SK-N-SH (cell line): Measurements from ENCODE around the gene AMPD2. TPM values are rescaled to one million over a fixed set of nuclear protein-coding genes. Genes with fewer than 3 reads are reported as not detected.

Experiments used
- CTCF ChIA-PET: fragments of 300-600, 350-600 bp; formaldehyde crosslinking; extraction: SDS; loops from one replicate; lab custom pipeline; 2021; lab: Yijun Ruan, JAX
- POLR2A ChIA-PET: fragments of 350-600 bp; sonication (Branson Sonifier 250); formaldehyde crosslinking; extraction: SDS; loops from one replicate; lab custom pipeline; 2020; ENCODE audit warnings: antibody characterized with exemption, inconsistent platforms; lab: Yijun Ruan, JAX
- DNase-seq: peaks from one replicate; pipeline ENCODE4 v3.0.0; 2012
- H2AFZ ChIP-seq: fragments of 200-600 bp; sonication (generic); 2 replicates; pipeline ENCODE4 v1.8.1; 2016; ENCODE audit warnings: antibody characterized with exemption, mild to moderate bottlenecking, low read depth
- H3F3A ChIP-seq: fragments of 200-600 bp; sonication (generic); replicated peaks from 2 replicates; pipeline ENCODE3; 2016; ENCODE audit warnings: antibody characterized with exemption, mild to moderate bottlenecking; ENCODE audit not compliant: insufficient read depth
- H3K27ac ChIP-seq, 2 experiments: fragments of 200-500 bp in 1 of 2; fragments of 200-600 bp in 1 of 2; sonication (Bioruptor generic) in 1 of 2; sonication (generic), shearing (Covaris generic) in 1 of 2; 2 replicates each; pipeline versions ENCODE4 v1.5.1 to v1.6.1; 2014 to 2016; ENCODE audit warnings: low read depth in 2 of 2, inconsistent platforms in 1 of 2, low read length in 1 of 2, mild to moderate bottlenecking in 1 of 2, mixed read lengths in 1 of 2
- H3K27me3 ChIP-seq: fragments of 200-600 bp; sonication (generic), shearing (Covaris generic); 2 replicates; pipeline ENCODE4 v1.6.1; 2016; ENCODE audit warnings: mixed run types; ENCODE audit not compliant: insufficient read depth
- H3K36me3 ChIP-seq, 2 experiments: fragments of 200-500 bp in 1 of 2; fragments of 200-600 bp in 1 of 2; sonication (Bioruptor generic) in 1 of 2; sonication (generic) in 1 of 2; replicated peaks in 1 of 2; 2 replicates each; pipeline versions ENCODE3 to v1.5.1; 2014 to 2016; ENCODE audit warnings: low read length in 1 of 2, mild to moderate bottlenecking in 1 of 2; ENCODE audit not compliant: insufficient read depth in 2 of 2, control insufficient read depth in 1 of 2
- H3K4me1 ChIP-seq, 2 experiments: fragments of 200-500 bp in 1 of 2; fragments of 200-600 bp in 1 of 2; sonication (Bioruptor generic) in 1 of 2; sonication (generic), shearing (Covaris generic) in 1 of 2; 2 replicates each; pipeline versions ENCODE4 v1.5.1 to v1.6.1; 2014 to 2016; ENCODE audit warnings: low read depth in 1 of 2, low read length in 1 of 2, mixed run types in 1 of 2; ENCODE audit not compliant: insufficient read depth in 2 of 2, control insufficient read depth in 1 of 2
- H3K4me2 ChIP-seq: fragments of 200-600 bp; sonication (generic), shearing (Covaris generic); 2 replicates; pipeline ENCODE4 v1.6.1; 2017; ENCODE audit warnings: mixed run types
- H3K4me3 ChIP-seq, 2 experiments: fragments of 200-500 bp in 1 of 2; fragments of 200-600 bp in 1 of 2; sonication (Bioruptor generic) in 1 of 2; sonication (generic), shearing (Covaris generic) in 1 of 2; 2 replicates each; pipeline versions ENCODE4 v1.5.1 to v1.8.1; 2014 to 2016; ENCODE audit warnings: low read depth in 2 of 2, inconsistent platforms in 1 of 2, low read length in 1 of 2, mild to moderate bottlenecking in 1 of 2, mixed read lengths in 1 of 2, moderate library complexity in 1 of 2
- H3K79me2 ChIP-seq: fragments of 200-600 bp; sonication (generic); 2 replicates; pipeline ENCODE4 v1.8.1; 2017; ENCODE audit warnings: mild to moderate bottlenecking; ENCODE audit not compliant: insufficient read depth
- H3K9ac ChIP-seq: fragments of 200-600 bp; sonication (generic); 2 replicates; pipeline ENCODE4 v1.6.1; 2017; ENCODE audit warnings: mixed run types
- H3K9me2 ChIP-seq: fragments of 200-600 bp; sonication (generic); 2 replicates; pipeline ENCODE4 v1.6.1; 2017; ENCODE audit warnings: mixed run types
- H3K9me3 ChIP-seq: fragments of 200-600 bp; sonication (generic); 2 replicates; pipeline ENCODE4 v1.6.1; 2017; ENCODE audit warnings: mixed run types, mild to moderate bottlenecking, moderate library complexity
- H4K20me1 ChIP-seq: fragments of 200-600 bp; sonication (generic); 2 replicates; pipeline ENCODE4 v1.6.1; 2017; ENCODE audit warnings: mild to moderate bottlenecking, mixed run types; ENCODE audit not compliant: insufficient read depth
- CHD2 ChIP-seq: fragments of 150-350 bp; IDR thresholded peaks from 2 replicates; pipeline ENCODE4 v1.6.1; 2018; ENCODE audit warnings: low read length; ENCODE audit not compliant: partially characterized antibody
- ELF1 ChIP-seq: IDR thresholded peaks from 2 replicates; pipeline ENCODE4 v1.4.0; 2012
- EZH2phosphoT487 ChIP-seq: fragments of 200-600 bp; sonication (generic); IDR thresholded peaks from 2 replicates; pipeline ENCODE4 v1.6.1; 2017; ENCODE audit warnings: low read depth, mixed run types, mild to moderate bottlenecking, antibody characterized with exemption, moderate library complexity, borderline replicate concordance
- FOSL2 ChIP-seq: IDR thresholded peaks from 2 replicates; pipeline ENCODE4 v1.4.0; 2012; ENCODE audit warnings: low read depth, mild to moderate bottlenecking, moderate library complexity, borderline replicate concordance
- FOXJ3 ChIP-seq: sonication (generic); formaldehyde crosslinking; IDR thresholded peaks from 2 replicates; pipeline ENCODE4 v1.5.1; 2020; ENCODE audit warnings: mild to moderate bottlenecking, missing genetic modification reagents
- FOXM1 ChIP-seq: IDR thresholded peaks from 2 replicates; pipeline ENCODE4 v1.4.0; 2012; ENCODE audit warnings: low read depth, mild to moderate bottlenecking
- GABPA ChIP-seq: IDR thresholded peaks from 2 replicates; pipeline ENCODE4 v1.4.0; 2012; ENCODE audit warnings: low read depth, mild to moderate bottlenecking
- GATA2 ChIP-seq: sonication (generic); formaldehyde crosslinking; IDR thresholded peaks from 2 replicates; pipeline ENCODE4 v1.5.0; 2020; ENCODE audit warnings: mild to moderate bottlenecking, missing genetic modification reagents
- JUND ChIP-seq: IDR thresholded peaks from 2 replicates; pipeline ENCODE4 v1.4.0; 2012
- MXI1 ChIP-seq: IDR thresholded peaks from 2 replicates; pipeline ENCODE4 v1.6.1; 2012; ENCODE audit warnings: mild to moderate bottlenecking, low read depth, low read length, improper control_type of control experiment
- NFIC ChIP-seq: IDR thresholded peaks from 2 replicates; pipeline ENCODE4 v1.4.0; 2012; ENCODE audit warnings: borderline replicate concordance
- NRF1 ChIP-seq: IDR thresholded peaks from 2 replicates; pipeline ENCODE4 v1.6.1; 2012; ENCODE audit warnings: low read depth, mild to moderate bottlenecking, low read length
- RAD21 ChIP-seq: IDR thresholded peaks from 2 replicates; pipeline ENCODE4 v1.6.1; 2012; ENCODE audit warnings: mild to moderate bottlenecking, low read length
- RCOR1 ChIP-seq: fragments of 150-350 bp; IDR thresholded peaks from 2 replicates; pipeline ENCODE4 v1.6.1; 2017; ENCODE audit warnings: antibody characterized with exemption, low read length
- RXRA ChIP-seq: IDR thresholded peaks from 2 replicates; pipeline ENCODE4 v1.4.0; 2012; ENCODE audit warnings: low read depth, mild to moderate bottlenecking, borderline replicate concordance
- SIN3A ChIP-seq: IDR thresholded peaks from 2 replicates; pipeline ENCODE4 v1.6.1; 2012; ENCODE audit warnings: low read depth, mild to moderate bottlenecking, low read length, moderate library complexity, borderline replicate concordance
- SMC3 ChIP-seq: IDR thresholded peaks from 2 replicates; pipeline ENCODE4 v1.6.1; 2012; ENCODE audit warnings: low read depth, low read length, improper control_type of control experiment
- TAF1 ChIP-seq: IDR thresholded peaks from 2 replicates; pipeline ENCODE4 v1.6.1; 2012; ENCODE audit warnings: low read depth, mild to moderate bottlenecking, low read length, moderate library complexity, borderline replicate concordance
- TCF12 ChIP-seq: IDR thresholded peaks from 2 replicates; pipeline ENCODE4 v1.4.0; 2012
- TEAD4 ChIP-seq: IDR thresholded peaks from 2 replicates; pipeline ENCODE4 v1.4.0; 2012; ENCODE audit warnings: mild to moderate bottlenecking, borderline replicate concordance; ENCODE audit not compliant: insufficient read depth
- YY1 ChIP-seq: IDR thresholded peaks from 2 replicates; pipeline ENCODE4 v1.4.0; 2012; ENCODE audit warnings: low read depth, mild to moderate bottlenecking
- WGBS: methylation state at CpG from one replicate; pipeline ENCODE4 v1.1.6; 2017; ENCODE audit warnings: low lambda C conversion rate; 5-methylcytosine and 5-hydroxymethylcytosine counted together
- polyA plus RNA-seq, 3 experiments: library from polyadenylated mRNA; depleted of rRNA; stranded (reverse); fragments of >200 nt; gene quantifications; 2 replicates each; pipeline ENCODE4 v1.2.3, GENCODE V29; 2012
- TF ChIP-seq, protein P1 (sequence below): fragments of 150-350 bp; IDR thresholded peaks from 2 replicates; pipeline ENCODE4 v1.6.1; 2017; ENCODE audit warnings: antibody characterized with exemption, low read length, low read depth, borderline replicate concordance
- TF ChIP-seq, protein P2 (sequence below): IDR thresholded peaks from 2 replicates; pipeline ENCODE4 v1.4.0; 2012; ENCODE audit warnings: low read depth
- TF ChIP-seq, protein P3 (sequence below): IDR thresholded peaks from 2 replicates; pipeline ENCODE4 v1.4.0; 2012; ENCODE audit warnings: low read depth, borderline replicate concordance
- TF ChIP-seq, protein P4 (sequence below): IDR thresholded peaks from 2 replicates; pipeline ENCODE4; 2012

AMPD2 gene
- polyA plus RNA-seq, 1 of the 3 experiments (the other 2 are of a cell fraction): 59.1 TPM

DNA sequence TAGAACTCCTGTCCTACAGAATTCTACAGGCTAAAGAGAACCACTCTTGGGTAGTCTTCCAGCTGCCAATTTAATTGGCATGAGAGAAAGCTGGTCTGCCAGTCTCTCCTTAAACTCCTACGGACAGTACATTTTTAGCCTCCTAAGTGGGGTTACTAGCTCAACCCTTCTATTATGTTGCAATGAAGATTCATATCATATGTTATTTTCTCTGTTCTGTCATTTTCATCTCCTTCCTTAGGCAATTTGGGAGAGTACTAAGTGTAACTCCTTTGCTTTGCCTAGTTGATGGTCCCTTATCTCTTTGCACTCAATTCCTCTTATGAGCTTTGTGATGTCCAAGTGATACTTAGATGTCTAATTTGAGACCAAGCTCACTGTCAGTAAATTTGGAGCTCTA, 14.3 kb upstream of the AMPD2 start:
- Histone ChIP-seq H3K4me1 (no peaks in the 10 kb centered on the region), H3K4me3 (no peak overlapping the region), H3K36me3 (peaks cover 7 to 33% of the 10 kb centered on the region in 2 experiments), H3K9me3 (no peaks in the 10 kb centered on the region), H3K79me2 (no peaks in the 10 kb centered on the region), H3K9me2 (no peaks in the 10 kb centered on the region), H3K27me3 (no peaks in the 10 kb centered on the region), H3K4me2 (no peak overlapping the region), H3K9ac (no peak overlapping the region), H3F3A (peaks cover 5% of the 10 kb centered on the region), H4K20me1 (no peaks in the 10 kb centered on the region), H3K27ac (no peak overlapping the region), H2AFZ (no peak overlapping the region)
- TF ChIP-seq SIN3A: no peak
- TF ChIP-seq, protein P1, sequence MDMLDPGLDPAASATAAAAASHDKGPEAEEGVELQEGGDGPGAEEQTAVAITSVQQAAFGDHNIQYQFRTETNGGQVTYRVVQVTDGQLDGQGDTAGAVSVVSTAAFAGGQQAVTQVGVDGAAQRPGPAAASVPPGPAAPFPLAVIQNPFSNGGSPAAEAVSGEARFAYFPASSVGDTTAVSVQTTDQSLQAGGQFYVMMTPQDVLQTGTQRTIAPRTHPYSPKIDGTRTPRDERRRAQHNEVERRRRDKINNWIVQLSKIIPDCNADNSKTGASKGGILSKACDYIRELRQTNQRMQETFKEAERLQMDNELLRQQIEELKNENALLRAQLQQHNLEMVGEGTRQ: no peak
- TF ChIP-seq FOXM1: no peak
- no peak for TF ChIP-seq SMC3
- no peak for TF ChIP-seq FOXJ3 (CRISPR knock-in tag)
- TF ChIP-seq, protein P2, sequence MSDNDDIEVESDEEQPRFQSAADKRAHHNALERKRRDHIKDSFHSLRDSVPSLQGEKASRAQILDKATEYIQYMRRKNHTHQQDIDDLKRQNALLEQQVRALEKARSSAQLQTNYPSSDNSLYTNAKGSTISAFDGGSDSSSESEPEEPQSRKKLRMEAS: no peak
- no peak for TF ChIP-seq FOSL2
- no peak for TF ChIP-seq GABPA
- TF ChIP-seq TAF1: no peak
- TF ChIP-seq YY1: no peak
- no peak for TF ChIP-seq JUND
- TF ChIP-seq ELF1: no peak
- no peak for TF ChIP-seq CHD2
- no peak for TF ChIP-seq MXI1
- no peak for TF ChIP-seq NRF1
- no peak for TF ChIP-seq RXRA
- CTCF ChIA-PET: interaction anchor here (1.1 to 2.0 kb wide), 5 partner anchors 14 to 73 kb away, joined by 3 to 8 read pairs (median 4); no protein-coding TSS in a partner anchor
- POLR2A ChIA-PET: interaction anchor here (1.2 kb wide), 1 partner anchor 15 kb away, joined by 3 read pairs; the partner anchor contains the start of genes AMPD2 and GNAT2
- DNase-seq: no peak
- WGBS: 95% methylated on average over 1 of the region's 1 CpG

DNA sequence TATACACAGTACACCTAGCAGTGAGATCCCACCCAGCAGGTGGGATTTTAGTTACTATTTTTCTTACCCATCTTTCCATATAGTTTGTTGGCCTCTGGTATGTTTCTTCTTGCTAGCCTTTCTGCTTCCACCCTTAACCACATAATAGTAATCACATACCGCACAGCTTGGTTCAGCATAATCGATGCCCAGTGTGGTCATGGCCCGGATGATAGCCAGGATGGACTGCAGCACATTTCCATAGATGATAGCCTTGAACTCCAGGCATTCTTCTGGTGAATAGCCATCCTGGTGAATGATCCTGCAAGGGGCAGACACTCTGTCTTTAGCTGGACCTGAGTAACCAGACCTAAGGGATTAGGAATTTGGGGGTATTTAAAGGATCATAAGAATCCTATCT, 9.8 kb upstream of the AMPD2 start:
- CTCF ChIA-PET: interaction anchor here (0.7 to 0.9 kb wide), 3 partner anchors 13 to 30 kb away, joined by 3 to 5 read pairs (median 5); no protein-coding TSS in a partner anchor
- H4K20me1 ChIP-seq: no peaks in the 10 kb centered on the region
- H3K27me3 ChIP-seq: no peaks in the 10 kb centered on the region
- H3K27ac ChIP-seq: no peak overlapping the region; a peak in 1 of 4 replicates
- no peak overlapping the region for H3K9ac ChIP-seq
- no peaks in the 10 kb centered on the region for H3K79me2 ChIP-seq
- no peak overlapping the region for H2AFZ ChIP-seq
- no peaks in the 10 kb centered on the region for H3K9me2 ChIP-seq
- DNase-seq: no peak
- H3F3A ChIP-seq: peaks cover 10% of the 10 kb centered on the region
- no peak overlapping the region for H3K4me2 ChIP-seq
- H3K4me1 ChIP-seq: peaks cover 0 to 5% of the 10 kb centered on the region in 2 experiments; a peak in 1 of 4 replicates
- no peaks in the 10 kb centered on the region for H3K9me3 ChIP-seq
- peaks cover 3 to 13% of the 10 kb centered on the region in 2 experiments for H3K36me3 ChIP-seq
- POLR2A ChIA-PET: no interaction called here
- WGBS: 96% methylated on average over 3 of the region's 3 CpGs
- no peak overlapping the region for H3K4me3 ChIP-seq
- no peak for TF ChIP-seq NFIC
- TF ChIP-seq, protein P2: no peak
- TF ChIP-seq MXI1: no peak
- TF ChIP-seq RCOR1: no peak
- TF ChIP-seq, protein P3, sequence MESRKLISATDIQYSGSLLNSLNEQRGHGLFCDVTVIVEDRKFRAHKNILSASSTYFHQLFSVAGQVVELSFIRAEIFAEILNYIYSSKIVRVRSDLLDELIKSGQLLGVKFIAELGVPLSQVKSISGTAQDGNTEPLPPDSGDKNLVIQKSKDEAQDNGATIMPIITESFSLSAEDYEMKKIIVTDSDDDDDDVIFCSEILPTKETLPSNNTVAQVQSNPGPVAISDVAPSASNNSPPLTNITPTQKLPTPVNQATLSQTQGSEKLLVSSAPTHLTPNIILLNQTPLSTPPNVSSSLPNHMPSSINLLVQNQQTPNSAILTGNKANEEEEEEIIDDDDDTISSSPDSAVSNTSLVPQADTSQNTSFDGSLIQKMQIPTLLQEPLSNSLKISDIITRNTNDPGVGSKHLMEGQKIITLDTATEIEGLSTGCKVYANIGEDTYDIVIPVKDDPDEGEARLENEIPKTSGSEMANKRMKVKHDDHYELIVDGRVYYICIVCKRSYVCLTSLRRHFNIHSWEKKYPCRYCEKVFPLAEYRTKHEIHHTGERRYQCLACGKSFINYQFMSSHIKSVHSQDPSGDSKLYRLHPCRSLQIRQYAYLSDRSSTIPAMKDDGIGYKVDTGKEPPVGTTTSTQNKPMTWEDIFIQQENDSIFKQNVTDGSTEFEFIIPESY: no peak
- TF ChIP-seq FOSL2: no peak
- no peak for TF ChIP-seq TAF1
- TF ChIP-seq RXRA: no peak
- no peak for TF ChIP-seq TCF12
- no peak for TF ChIP-seq RAD21
- no peak for TF ChIP-seq EZH2phosphoT487
- TF ChIP-seq, protein P4, sequence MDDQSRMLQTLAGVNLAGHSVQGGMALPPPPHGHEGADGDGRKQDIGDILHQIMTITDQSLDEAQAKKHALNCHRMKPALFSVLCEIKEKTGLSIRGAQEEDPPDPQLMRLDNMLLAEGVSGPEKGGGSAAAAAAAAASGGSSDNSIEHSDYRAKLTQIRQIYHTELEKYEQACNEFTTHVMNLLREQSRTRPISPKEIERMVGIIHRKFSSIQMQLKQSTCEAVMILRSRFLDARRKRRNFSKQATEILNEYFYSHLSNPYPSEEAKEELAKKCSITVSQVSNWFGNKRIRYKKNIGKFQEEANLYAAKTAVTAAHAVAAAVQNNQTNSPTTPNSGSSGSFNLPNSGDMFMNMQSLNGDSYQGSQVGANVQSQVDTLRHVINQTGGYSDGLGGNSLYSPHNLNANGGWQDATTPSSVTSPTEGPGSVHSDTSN: no peak
- TF ChIP-seq GATA2: no peak
- no peak for TF ChIP-seq TEAD4
- no peak for TF ChIP-seq YY1
- TF ChIP-seq ELF1: no peak
